GM23248 (cell line): ENCODE results near the gene SYNE3.

Experiments
- EZH2 ChIP-seq: fragments of 200-600 bp; sonication (generic); IDR thresholded peaks from 2 replicates; pipeline ENCODE4 v1.6.1; 2018; ENCODE audit warnings: antibody characterized with exemption, mild to moderate bottlenecking; ENCODE audit not compliant: insufficient read depth, poor library complexity, severe bottlenecking
- EZH2phosphoT487 ChIP-seq: fragments of 200-600 bp; sonication (generic); IDR thresholded peaks from 2 replicates; pipeline ENCODE4 v1.6.1; 2018; ENCODE audit warnings: antibody characterized with exemption, moderate library complexity, mild to moderate bottlenecking, low read depth; ENCODE audit not compliant: insufficient read depth

- TF ChIP-seq EZH2phosphoT487 (no peak), EZH2 (no peak)
These were observed 31.1 kb downstream of the SYNE3 start for GRCh38 chr14:95485222-95485819.
